ENCODE data around the gene CMTM8.
"Not testable (repeated sequence)": the region's sequence is repeated elsewhere in the genome, so short reads cannot be mapped to it uniquely, and the experiment has no call there.

Gene CMTM8

GRCh38 chr3:32238453-32239306 is at the start of gene CMTM8:
TSS of gene CMTM8 (plus strand) at chr3:32238680. CDS start at chr3:32238973, 293 bp downstream.
- DNase-seq: peak; percentile 57

GRCh38 chr3:32189693-32190092 is 48.8 kb upstream of the CMTM8 start:
- DNase-seq: no peak

GRCh38 chr3:32190556-32190955 is 47.9 kb upstream of the CMTM8 start:
- not testable (repeated sequence) for DNase-seq

GRCh38 chr3:32193101-32193500 is 45.4 kb upstream of the CMTM8 start:
- DNase-seq: no peak

- DNase-seq: no peak
Observed at GRCh38 chr3:32194653-32195052, 43.8 kb upstream of the CMTM8 start.

- DNase-seq: no peak
Observed at GRCh38 chr3:32195995-32196540, 42.4 kb upstream of the CMTM8 start.

- no peak for DNase-seq
Observed at GRCh38 chr3:32197991-32198390, 40.5 kb upstream of the CMTM8 start.

GRCh38 chr3:32198714-32199113 is 39.8 kb upstream of the CMTM8 start:
- DNase-seq: no peak

GRCh38 chr3:32200490-32200889 is 38.0 kb upstream of the CMTM8 start:
- DNase-seq: no peak

- DNase-seq: no peak
Observed at GRCh38 chr3:32200992-32201758, 37.3 kb upstream of the CMTM8 start.

- no peak for DNase-seq
Observed at GRCh38 chr3:32202496-32202895, 36.0 kb upstream of the CMTM8 start.

- DNase-seq: no peak
Observed at GRCh38 chr3:32203854-32204253, 34.6 kb upstream of the CMTM8 start.

GRCh38 chr3:32208447-32208846 is 30.0 kb upstream of the CMTM8 start:
- DNase-seq: no peak

GRCh38 chr3:32215185-32215584 is 23.3 kb upstream of the CMTM8 start:
- DNase-seq: no peak

- DNase-seq: no peak
Observed at GRCh38 chr3:32216172-32216783, 22.2 kb upstream of the CMTM8 start.

- no peak for DNase-seq
Observed at GRCh38 chr3:32217339-32217738, 21.1 kb upstream of the CMTM8 start.

- DNase-seq: no peak
Observed at GRCh38 chr3:32219537-32219936, 18.9 kb upstream of the CMTM8 start.

GRCh38 chr3:32220006-32220405 is 18.5 kb upstream of the CMTM8 start:
- DNase-seq: no peak

GRCh38 chr3:32222950-32223349 is 15.5 kb upstream of the CMTM8 start:
- no peak for DNase-seq

- DNase-seq: no peak
Observed at GRCh38 chr3:32224016-32224516, 14.4 kb upstream of the CMTM8 start.

GRCh38 chr3:32226875-32227500 is 11.5 kb upstream of the CMTM8 start:
- DNase-seq: no peak

- not testable (repeated sequence) for DNase-seq
Observed at GRCh38 chr3:32228743-32229142, 9.7 kb upstream of the CMTM8 start.

- no peak for DNase-seq
Observed at GRCh38 chr3:32229565-32229964, 8.9 kb upstream of the CMTM8 start.

Data from CD4-positive, alpha-beta T cell treated with Interleukin-4 for 4 hours (primary cell).